ENCODE results near the gene ATP8B4.

Gene ATP8B4

DNA sequence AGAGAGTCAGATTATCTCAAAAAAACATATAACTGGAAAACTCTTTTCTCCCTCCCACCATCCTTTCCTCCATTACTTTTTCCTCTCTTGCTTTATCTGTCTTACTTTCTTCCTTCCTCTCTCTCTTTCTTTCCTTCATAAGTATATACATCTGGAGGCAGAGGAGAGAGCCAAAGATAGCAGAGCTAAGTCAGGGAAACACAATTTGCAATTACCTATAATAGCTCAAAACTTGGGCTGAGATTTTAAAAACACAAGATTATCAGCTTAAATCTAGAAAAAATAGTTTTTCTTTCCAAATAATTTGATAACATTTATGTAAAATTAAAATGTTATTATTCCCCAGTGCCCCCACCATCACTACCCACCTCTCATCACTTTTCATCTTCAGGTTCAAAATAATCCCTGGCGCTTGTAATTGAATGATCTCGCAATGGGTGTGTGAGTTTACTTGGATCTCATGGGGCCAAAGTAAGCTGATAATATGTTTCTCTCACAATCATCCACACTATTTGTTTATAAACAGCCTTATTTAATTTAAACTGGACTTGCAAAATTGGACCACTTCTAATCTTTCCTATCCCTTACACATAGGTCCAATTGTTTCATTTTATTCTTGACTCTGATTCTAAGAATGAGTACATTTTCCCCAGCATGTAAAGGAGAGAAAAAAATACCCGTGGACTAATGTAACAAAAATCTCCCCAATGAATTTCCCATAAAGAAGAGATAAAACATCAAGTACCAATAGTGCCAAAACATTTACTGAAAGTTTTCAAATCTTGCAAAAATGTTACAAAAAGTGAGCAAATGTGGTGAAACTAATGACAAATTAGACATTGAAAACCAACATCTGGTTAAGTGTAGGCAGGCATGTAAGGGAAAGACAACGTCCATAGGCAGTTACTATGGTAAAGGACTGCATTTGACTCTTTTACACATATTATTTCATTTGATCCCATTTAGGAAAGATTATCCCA lies 261.2 kb downstream of the ATP8B4 start:
- DNase-seq (ENCODE audit: low spot score), result no peak

DNA sequence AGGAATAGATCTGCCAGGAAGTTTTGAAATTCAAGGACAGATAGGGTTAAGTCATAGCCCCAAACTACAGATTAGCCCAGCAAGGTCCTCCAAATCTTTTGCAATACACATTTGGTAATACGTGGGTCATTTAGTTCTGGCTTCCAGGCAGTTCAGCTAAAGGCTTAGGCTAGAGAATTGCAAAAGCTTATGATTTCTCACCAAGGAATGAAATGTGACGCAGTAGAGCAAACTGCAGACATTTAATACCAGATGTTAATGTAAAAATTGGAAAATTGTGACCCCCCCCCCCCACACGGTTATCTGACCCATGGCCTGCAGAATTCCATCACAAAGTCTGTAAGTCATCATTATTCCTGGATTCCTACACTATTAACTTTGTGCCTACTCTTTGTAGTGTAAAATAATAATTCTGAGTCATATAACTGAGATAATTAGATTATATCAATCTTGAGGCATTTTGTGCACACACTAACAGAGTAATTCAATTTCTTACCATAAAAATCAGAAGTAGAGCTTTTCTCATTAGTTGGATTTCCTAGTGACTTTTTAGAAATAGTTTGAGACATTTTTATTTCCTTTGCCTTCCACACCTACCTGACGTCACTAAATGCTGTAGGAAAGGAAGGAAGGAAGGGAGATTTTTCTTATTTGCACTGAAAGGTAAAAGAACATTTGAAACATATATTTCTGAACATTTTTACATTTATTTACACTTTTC lies 263.0 kb downstream of the ATP8B4 start:
- no peak for DNase-seq (ENCODE audit: low spot score)

DNA sequence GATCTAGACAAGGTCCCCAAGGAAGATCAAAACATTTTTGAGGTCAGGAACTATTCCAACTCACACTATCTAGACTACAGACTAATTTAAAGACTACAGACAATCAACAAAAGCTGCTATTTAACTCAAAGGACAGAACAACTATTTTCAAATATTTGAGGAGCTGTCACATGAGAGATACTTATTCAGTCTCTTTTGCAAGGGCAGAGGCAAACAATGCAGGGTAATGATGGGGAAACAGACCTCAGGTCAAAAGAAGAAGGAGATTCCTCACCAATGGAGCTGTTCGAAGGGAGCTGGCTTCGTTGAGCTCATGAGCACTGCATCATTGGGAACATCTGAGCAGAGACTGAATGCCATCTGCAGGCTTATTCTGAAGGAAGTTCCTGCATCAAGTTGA lies 266.3 kb downstream of the ATP8B4 start:
- no peak for DNase-seq (ENCODE audit: low spot score)

DNA sequence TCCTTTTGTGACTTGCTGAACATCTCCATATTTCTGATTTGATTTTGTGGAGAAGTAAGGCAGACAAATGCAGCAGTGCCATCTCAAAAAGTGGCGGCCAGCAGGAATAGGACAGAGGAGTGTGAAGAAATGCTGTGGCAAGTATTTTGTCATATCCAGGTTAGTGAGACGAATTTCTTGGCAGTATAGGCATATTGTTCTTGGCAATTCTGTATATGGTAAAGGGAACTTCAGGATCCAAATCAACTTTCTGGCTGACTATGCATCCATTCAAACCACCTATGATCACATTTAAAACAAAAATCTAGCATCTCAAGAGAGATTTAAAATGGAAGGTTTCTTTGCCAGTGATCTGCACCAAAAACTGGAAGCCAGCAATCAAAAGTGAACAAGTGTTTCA lies 270.2 kb downstream of the ATP8B4 start:
- DNase-seq (ENCODE audit: low spot score), result no peak

GRCh38 chr15:49848282-49848724 lies 270.7 kb downstream of the ATP8B4 start:
- DNase-seq (ENCODE audit: low spot score), result no peak

GRCh38 chr15:49847423-49848281 lies 271.4 kb downstream of the ATP8B4 start:
- no peak for DNase-seq (ENCODE audit: low spot score)

DNA sequence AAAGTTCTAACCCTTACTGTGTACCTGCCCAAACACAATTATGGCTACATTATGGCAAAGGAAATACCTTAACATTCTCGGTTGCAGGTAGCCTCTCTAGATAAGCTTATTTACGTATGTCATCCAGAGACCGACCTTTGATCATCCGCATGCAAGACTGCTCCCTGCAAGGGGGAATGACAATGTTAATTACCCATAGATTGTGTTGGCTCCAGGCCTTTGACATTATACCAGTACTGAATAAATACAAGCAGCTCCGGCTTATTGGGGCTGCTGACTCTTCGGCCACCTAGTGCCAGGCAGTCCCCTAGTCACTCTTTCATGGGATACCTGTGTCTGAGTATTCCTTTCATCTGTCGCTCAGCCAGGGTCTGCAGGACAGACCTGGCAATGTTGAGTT lies 274.6 kb downstream of the ATP8B4 start:
- no peak for DNase-seq (ENCODE audit: low spot score)

DNA sequence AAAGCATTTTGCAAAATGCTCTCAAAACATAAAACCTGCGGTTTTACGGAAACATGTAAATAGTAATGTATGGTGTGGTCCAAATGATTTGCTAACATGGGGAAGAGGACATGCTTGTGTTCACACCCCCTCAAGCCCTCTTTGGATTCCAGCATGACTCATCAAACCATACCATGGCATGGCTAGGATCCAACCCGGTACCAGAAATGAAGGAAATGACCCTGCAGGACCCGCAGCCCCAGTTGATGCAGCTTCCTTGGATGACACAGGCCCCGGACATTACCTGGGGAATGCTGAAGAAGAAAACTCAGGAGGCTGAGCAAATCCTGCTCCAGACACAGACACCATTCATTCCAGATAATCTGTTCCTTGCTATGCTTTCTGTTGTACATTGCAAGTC lies 275.3 kb downstream of the ATP8B4 start:
- DNase-seq (ENCODE audit: low spot score), result no peak

DNA sequence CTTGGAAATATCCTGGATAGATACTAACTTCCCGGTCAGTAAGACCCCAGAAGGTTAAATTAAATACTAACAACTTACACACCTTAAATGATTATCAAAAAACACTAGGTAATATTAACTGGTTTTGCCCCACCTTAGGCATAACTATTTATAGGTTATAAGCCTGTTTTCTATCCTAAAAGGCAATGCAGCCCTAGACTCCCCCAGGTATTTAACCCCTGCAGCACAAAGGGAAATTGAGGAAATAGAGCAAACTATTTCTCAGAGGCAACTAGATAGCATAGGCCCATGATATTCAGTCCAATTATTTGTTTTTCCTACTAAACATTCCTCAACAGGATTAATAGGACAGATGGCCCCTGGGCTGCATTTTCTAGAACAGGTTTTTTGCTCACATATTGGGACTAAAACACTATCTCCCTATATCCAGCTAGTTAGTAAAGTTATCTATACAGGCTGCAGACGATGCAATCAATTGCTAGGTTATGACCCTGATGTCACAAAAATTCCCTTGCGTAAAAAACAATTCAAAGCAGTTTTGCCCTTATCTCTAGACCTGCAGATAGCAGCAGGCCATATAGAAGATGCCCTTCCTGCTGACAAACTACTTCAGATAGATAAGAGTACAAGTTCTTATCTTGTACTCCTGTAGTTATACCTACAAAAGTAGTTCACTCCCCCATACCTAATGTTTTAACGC lies 276.9 kb downstream of the ATP8B4 start:
- no peak for DNase-seq (ENCODE audit: low spot score)

DNA sequence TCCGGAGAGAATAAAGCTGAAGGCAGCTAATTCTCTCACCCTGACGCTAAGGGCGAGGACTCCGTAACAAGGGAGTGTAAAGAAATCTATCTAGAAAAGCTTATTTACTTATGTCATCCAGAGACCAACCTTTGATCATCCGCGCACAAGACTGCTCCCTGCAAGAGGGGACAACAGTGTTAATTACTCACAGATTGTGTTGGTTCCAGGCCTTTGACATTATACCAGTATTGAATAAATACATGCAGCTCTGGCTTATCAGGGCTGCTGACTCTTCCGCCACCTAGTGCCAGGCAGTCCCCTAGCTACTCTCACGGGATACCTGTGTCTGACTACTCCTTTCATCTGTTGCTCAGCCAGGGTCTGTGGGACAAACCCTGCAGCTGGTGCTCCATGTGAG lies 286.5 kb downstream of the ATP8B4 start:
- peak; percentile 44 for DNase-seq (ENCODE audit: low spot score)

- DNase-seq (ENCODE audit: low spot score), result no peak
Observed at GRCh38 chr15:49831206-49831965, 287.6 kb downstream of the ATP8B4 start.

DNA sequence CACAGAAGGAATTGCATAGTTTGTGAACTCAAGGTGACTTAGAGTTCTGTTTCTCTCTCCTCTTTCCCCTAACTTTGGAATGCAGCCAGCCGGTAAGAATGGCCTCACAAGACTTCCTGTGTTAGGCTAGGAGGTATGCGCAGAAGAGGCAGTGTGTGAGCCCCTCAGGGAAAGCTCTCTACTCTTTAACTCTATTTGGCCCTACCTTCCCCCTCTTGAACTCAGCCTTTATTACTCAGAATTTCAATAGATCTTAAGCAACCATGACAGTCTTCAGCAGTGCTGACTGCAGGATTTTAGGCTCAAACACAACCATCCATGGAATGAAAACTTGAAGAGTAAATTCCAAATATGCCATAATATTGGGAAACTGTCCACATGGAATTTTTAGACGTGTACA lies 288.6 kb downstream of the ATP8B4 start:
- peak; percentile 7 for DNase-seq (ENCODE audit: low spot score)

DNA sequence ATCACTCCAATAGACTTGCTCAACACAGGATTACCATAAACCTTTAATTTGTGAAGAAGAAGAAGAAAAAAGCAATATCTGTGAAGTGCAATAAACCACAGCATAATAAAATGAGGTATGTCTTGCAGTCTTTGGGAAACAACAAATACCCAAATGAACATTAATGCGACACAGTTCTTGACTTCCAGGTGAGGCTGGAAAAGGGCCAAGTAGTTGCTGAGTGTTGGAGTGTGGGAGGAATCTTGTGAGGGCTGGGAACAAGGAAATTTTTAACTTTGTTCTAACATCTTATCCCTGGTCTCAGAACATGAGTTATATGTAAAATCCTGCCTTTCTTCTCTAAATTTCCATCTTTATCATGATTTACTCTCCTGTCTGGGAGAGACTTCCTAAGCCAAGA lies 291.7 kb downstream of the ATP8B4 start:
- DNase-seq (ENCODE audit: low spot score), result no peak

- DNase-seq (ENCODE audit: low spot score), result no peak
Observed at GRCh38 chr15:49826640-49827234, 292.3 kb downstream of the ATP8B4 start.

DNA sequence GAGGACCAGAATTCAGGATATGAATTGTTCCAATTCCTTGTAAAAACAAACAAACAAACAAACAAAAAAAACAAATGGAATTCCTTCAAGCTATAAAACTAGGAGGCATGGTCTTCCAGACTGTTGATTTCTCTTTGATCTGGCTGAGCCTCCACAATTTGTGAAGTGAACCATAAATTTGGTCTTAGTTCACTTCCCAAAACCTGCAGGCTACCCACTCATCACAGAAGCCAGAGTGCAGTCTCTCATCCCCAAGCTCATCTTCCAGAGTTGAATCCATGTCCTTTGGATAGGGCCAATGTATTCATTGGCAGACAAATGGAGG lies 294.3 kb downstream of the ATP8B4 start:
- no peak for DNase-seq (ENCODE audit: low spot score)

DNA sequence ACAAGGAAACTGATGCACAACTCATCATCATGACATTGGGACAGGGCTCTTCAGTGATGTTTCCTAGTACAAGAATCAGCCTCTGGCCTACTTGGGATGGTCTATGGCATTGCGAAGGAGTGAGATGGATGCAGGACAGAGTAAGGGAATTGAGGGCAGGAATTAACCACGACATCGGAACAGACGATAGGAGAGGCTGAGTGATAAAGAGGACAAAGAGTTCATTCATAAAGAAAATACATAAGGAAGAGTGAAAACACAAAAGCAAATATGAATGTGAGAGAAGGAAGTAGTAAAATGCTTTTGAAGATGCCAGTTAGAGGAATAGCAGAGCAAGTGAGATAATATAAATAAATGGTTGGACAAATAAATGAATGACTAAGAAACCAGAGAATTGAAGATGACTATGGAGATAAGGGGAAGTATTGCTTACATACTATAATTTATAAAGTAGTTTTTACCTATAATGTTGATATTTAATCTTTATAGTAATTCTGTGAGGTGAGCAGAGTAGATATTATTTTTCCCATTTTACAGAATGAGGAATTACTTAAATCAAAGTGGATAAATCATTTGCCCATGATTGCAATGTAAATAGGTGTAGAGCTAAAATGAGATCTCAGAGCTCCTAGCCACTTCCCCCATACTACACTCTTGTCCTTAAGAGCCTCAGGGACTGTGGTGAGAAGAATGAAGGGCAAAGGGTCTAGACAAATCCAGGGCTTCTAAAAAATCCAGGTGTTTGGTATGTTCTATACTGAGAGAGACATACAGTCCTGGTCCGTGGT lies 294.9 kb downstream of the ATP8B4 start:
- DNase-seq (ENCODE audit: low spot score), result no peak

DNA sequence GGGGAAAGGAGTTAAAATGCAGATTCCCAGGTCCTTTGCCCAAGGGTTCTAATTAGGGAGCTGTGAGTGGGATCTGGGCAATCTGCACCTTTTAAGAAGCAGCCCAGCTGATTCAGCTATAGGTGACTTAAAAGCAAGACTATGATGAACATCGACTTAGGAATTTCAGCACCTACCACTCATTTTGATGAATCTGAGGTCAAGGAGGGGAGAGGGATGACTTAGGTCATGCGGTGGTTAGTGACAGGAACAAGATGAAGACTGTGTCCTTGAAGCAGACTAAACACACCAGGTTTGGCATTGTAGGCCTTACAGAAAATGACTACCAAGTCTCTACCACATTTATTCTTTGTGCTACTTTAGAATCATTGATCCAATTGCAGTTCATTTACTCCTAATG lies 301.9 kb downstream of the ATP8B4 start:
- DNase-seq (ENCODE audit: low spot score), result no peak

GRCh38 chr15:49815950-49816349 lies 303.1 kb downstream of the ATP8B4 start:
- DNase-seq (ENCODE audit: low spot score), result no peak

- no peak for DNase-seq (ENCODE audit: low spot score)
Observed at GRCh38 chr15:49815526-49815925, 303.5 kb downstream of the ATP8B4 start.

DNA sequence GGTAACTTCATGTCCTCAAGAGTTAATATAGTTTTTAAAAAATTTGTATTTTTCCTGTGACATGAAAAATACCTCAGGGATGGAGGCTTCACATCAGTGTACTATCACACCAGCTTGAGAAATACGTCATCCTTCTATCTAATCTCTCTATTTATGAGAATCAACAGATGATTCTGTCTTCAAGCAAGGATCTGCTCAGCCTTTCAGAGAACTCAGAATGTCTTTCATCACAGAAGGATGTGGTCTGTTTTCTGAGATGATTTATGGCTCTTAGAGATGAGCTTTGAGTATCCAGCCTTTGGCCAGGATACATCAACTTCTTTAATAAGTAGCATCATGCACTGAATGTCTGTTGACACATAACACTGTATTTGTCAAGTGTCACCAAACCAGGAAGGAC lies 304.3 kb downstream of the ATP8B4 start:
- no peak for DNase-seq (ENCODE audit: low spot score)

All from iPS-NIHi11 (cell line).